GM18499 (cell line): Measurements from ENCODE around the gene GJA8.
"Not testable (repeated sequence)": the region's sequence is repeated elsewhere in the genome, so short reads cannot be mapped to it uniquely, and the experiment has no call there.

Source experiments
- ATAC-seq: cut with Tn5 transposase; IDR thresholded peaks from one replicate; pipeline ENCODE4 v1.9.1; 2021; ENCODE audit warnings: moderate number of reproducible peaks; ENCODE audit not compliant: insufficient read depth, unreplicated experiment

The GJA8 gene

DNA sequence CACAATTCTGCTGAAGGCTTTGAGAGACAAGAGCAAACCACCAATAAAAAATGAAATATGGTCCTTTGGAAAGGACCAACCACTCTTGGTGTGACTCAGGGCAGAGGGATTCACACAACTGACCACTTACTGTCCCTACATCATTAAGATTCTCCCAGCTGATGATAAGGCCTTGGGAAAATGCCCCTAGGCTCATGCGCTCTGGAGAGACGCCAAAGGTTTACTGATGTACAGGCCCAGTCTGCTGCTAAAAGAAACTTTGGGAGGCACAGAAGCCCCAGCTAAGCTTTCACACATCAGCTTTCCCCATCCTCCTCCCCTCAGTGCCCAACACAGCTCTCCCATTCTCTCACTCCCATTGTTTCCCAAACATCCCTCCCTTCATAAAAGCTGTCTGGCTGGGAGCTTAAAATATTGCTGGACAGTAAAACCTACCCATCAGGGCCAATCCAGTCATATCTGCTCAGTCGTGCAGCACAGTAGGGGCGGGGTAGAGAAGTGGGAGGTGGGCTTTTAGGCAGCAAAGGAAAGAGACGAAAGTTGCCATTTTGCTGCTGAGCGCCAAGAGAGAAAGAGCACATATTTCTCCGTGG lies at the start of gene GJA8:
Gene GJA8 (plus strand): TSS at position 543 of the 593 bp plus-strand sequence. CDS start 5,161 bp downstream, outside the sequence.
- ATAC-seq, result no peak

DNA sequence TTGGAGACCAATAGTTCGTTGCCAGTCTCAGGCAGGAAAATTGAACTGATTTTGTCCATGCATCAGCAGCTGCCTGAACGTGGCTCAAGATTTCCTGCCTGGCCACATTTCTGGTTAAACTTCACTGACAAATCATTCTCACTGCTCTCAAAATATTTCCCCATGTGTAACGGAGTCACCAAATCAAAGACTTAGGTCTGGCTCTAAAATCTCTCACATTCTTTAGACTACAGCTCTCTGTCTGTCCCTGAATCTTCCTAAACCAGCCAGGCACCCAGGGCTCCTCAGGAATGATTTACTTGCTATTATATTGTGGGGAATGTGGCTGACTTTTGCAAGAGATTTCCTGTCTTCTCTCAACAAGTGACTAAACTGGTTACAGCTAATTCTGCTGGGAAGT lies 49.2 kb upstream of the GJA8 start:
- ATAC-seq, result no peak

DNA sequence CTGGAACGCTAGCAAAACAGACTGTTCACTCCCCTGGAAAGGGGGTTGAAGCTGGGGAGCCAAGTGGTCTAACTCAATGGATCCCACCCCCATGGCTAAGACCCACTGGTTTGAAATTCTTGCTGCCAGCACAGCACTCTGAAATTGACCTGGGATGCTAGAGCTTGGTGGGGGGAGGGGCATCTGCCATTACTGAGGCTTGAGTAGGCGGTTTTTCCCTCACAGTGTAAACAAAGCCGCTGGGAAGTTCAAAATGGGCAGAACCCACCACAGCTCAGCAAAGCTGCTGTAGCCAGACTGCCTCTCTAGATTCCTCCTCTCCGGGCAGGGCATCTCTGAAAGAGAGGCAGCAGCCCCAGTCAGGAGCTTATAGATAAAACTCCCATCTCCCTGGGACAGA lies 47.6 kb upstream of the GJA8 start:
- not testable (repeated sequence) for ATAC-seq

DNA sequence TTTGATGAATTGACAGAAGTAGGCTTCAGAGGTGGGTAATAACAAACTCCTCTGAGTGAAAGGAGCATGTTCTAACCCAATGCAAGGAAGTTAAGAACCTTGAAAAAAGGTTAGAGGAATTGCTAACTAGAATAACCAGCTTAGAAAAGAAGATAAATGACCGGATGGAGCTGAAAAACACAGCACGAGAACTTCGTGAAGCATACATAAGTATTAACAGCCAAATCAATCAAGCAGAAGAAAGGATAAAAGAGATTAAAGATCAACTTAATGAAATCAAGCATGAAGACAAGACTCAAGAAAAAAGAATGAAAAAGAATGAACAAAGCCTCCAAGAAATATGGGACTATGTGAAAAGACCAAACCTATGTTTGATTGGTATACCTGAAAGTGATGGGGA lies 46.6 kb upstream of the GJA8 start:
- ATAC-seq, result not testable (repeated sequence)

DNA sequence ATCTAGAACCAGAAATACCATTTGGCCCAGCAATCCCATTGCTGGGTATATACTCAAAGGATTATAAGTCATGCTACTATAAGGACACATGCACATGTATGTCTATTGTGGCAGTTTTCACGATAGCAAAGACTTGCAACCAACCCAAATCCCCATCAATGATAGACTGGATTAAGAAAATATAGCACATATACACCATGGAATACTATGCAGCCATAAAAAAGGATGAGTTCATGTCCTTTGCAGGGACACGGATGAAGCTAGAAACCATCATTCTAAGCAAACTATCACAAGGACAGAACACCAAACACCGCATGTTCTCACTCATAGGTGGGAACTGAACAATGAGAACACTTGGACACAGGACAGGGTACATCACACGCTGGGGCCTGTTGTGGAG lies 35.4 kb upstream of the GJA8 start:
- ATAC-seq, result not testable (repeated sequence)

DNA sequence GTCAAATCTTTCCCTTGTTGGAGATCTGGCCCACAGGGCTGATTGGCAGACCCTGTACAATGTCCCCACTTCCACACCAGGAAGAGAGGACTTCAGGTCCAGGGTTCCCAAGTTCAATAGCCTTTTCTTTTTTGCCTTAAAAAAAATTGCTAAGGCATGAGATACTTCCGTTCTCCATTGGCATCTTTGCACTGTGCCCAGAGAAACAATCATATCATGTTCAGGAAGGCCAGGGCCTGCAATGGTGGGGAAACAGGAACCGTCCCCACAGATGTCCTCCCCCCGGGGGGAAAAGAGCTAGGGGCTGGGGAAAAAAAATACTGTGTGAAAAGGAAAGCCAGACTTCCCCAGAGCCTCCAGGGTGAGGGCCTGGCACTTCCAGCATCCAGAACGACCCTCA lies 24.6 kb upstream of the GJA8 start:
- ATAC-seq, result no peak

DNA sequence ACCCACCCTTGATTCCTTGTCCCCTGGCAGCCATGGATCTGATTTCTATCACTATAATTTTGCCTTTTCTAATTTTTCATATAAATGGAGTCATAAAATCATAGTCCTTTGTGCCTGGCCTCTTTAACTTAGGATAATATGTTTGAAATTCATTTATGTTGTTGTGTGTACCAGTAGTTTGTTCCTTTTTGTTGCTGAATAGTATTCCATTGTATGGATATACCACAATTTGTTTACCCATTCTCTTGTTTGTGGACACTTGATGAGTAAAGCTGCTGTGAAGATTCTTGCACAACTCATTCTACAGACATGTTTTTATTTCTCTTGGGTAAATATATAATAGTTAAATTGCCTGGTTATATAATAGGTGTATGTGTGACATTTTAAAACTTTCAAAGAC lies 22.7 kb upstream of the GJA8 start:
- ATAC-seq, result no peak

DNA sequence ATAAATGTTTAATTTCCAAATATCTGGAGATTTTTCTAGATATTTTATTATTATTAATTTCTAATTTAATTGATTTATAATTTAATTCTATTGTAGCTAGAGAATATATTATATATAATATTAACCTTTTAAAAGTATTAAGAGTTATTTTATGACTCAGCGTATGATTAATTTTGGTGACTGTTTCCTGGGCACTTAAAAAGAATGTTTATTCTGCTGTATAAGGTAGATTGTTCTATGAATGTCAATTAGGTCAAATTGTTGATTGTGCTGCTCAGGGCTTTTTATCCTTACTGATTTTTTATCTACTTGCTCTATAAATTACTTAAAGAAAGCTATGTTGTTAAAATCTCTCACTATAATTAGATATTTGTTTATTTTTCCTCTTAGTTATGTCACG lies 20.1 kb upstream of the GJA8 start:
- ATAC-seq, result no peak

DNA sequence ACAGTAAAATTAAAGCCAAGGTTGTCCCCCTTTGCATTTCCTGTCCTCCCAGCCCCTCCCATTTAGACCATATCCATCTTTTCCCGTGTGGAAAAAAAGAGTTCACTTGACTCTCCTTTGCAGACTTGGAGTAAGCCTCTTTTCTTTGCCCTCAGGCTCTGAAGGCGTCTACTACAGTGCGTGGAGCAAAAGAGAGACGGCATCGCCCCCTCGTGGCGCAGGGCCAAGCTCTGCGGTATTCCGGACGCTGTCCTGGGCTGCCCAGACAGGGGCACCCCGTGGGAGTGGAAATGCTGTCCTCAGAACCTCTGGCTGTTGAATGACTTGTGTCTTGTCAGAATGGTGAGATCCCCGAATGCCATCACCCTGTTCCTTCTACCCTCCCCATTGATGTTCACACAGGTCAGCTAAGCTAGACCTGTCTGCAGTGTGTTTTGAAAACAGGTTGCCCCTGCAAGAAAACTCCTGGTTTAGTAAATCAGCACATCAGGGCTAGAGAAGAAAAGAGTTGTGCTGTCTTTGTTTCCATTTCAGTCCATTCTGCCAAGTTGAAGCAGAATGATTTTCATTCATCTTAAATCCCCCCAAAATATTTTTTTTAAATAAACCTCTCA lies 12.3 kb upstream of the GJA8 start:
- ATAC-seq, result no peak

DNA sequence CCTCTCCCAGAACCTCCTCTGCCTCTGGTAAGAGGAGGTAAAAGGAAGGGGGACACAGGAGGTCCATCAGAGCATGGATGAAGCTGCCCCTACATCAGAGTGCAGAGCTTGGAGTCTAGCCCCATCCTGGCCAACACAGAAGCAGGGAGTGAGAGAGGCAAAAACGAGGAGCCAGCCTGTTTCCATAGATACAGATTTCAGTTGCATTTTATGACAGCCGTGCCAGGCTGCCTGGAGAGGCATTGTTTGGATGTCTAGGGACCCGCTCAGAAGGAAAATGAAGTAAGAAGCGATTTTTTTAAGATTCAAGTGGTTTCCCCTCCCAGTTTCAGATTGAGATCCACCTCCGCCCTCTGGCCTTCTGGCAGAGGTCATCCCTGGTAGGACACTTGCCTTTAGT lies 11.5 kb upstream of the GJA8 start:
- no peak for ATAC-seq

DNA sequence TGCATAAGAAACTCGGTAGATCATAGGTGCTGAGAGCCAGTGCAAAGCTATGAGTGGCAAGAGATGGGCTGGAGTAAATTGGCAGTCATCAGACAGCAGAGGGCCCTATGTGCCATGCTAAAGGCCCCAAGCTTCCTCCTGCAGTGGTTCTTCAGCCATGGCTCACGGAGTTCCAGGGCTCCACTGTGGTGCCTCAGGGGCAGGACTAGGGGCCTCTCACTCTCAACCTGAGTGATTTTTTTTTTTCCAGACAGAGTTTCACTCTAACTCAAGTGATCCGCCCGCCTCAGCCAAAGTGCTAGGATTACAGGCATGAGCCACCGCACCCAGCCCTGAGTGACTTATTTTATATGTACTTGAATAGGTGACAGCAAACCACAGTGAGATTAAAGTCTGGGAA lies 10.4 kb upstream of the GJA8 start:
- no peak for ATAC-seq

DNA sequence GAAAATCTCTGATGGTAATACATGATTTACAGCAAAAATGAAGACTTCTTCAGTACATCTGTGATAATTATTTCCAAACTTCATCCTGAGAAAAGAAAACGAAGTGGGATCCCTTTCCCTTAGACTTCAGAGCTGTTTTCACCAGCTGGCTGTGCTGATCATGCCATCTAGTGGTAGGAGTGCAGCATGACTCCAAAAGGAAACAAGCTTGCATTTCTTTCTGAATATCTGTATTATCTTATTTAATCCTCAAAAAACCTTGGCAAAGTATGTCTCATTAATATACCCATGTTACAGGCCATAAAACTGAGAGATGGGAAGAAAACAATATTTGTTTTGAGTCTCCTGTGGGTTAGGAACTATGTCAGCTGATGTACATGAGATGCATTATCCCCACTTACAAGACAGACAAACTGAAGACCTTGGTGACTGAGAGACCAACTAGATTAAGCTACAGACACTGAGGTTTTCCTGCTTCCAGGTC lies 9.8 kb upstream of the GJA8 start:
- ATAC-seq, result no peak

DNA sequence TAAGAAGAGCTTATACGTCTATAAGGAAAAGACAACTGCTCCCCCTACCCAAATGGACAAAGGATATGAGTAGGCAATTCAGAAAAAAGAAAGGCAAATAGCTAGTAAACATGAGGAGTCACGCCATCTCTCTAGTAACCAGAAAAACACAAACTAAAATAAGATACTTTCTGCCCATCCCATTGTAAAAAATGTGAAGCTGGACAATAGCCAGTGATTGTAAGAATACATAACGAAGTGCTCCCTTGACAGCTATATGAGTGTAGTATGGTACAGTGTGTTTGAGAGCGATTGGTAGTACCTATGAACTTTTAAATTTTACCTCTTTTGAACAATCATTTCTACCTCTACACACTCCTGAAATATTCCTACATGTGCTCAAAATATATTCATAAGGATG lies 7.5 kb upstream of the GJA8 start:
- no peak for ATAC-seq

DNA sequence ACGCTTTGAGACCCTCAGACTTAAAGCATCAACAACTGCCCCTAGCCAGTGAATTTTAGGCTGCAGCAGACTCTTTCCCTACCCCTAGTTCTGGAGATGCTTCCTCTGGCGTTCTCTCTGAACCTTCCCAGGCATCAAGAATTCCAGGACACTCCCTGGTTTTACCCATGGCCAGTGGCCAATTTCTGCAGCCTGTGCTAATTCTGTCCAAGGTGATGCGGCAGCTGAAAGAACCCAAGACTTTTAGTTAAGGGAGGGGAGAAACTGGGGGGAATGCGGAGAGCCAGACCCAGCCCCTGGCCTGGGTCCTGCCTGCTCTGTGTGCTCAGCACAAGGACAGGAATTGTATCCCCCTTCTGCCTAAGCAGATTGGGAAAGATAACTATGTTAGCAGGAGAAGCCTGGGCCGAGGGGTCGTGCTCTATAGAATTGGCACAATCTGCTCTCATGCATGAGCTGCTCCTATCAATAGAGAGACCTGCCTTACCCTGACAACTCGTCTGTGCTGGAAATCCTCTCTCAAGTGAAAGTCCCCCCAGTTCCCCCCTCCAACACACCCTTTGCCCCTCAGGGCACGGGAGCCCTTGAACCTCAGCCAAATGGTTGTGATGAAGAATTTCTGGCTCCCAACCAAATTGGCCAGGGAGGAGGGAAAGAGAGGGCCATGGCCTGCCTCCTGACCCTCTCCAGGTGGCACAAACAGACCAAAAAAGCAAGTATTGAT lies 5.4 kb upstream of the GJA8 start:
- ATAC-seq, result no peak

DNA sequence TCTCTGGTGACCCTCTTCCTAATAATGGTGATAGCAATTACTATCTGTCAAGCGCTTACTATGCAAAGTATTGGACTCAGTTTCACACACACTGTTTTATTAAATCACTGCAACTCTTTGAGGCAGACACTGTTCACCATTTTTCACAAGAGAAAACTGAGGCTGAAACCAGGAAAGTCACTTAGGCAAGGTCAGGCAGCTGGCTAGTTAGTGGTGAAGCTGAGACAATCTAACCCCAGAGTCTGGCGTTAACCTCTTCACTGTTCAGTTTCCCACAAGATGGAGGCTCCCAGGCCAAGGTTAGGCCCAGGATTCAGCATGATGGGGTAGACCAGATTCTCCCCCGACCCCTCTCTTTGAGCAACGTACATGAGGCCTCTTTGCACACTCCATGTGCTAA lies 4.8 kb upstream of the GJA8 start:
- no peak for ATAC-seq

DNA sequence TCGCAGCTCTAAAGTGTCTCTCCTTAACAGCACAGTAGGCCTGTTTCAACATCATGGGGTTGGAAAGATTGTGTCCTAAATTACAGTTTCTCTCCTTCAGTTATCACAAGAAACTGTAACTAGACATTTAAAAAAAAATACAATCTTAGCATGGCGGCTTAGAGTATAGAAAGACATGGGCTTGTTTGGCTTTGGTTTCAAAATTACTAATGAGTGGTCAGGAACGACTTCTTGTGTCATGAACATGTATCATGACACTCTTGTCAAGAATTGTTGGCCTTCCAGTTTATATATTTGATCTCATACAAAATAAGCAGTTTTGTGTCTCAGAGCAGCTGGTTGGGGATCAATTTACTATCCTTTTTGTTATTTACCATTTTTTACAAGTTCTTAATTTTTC lies 2.1 kb downstream of the GJA8 start:
- ATAC-seq, result no peak

DNA sequence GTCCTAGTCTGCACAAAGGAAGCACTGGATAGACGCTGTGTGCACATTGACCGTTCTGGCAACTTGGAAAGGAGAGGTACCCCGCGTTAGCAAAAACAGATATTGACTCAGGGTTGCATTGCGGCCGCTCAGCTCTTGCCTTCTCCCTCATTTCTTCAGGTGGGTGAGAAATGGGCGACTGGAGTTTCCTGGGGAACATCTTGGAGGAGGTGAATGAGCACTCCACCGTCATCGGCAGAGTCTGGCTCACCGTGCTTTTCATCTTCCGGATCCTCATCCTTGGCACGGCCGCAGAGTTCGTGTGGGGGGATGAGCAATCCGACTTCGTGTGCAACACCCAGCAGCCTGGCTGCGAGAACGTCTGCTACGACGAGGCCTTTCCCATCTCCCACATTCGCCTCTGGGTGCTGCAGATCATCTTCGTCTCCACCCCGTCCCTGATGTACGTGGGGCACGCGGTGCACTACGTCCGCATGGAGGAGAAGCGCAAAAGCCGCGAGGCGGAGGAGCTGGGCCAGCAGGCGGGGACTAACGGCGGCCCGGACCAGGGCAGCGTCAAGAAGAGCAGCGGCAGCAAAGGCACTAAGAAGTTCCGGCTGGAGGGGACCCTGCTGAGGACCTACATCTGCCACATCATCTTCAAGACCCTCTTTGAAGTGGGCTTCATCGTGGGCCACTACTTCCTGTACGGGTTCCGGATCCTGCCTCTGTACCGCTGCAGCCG lies 5.4 kb downstream of the GJA8 start:
- no peak for ATAC-seq

DNA sequence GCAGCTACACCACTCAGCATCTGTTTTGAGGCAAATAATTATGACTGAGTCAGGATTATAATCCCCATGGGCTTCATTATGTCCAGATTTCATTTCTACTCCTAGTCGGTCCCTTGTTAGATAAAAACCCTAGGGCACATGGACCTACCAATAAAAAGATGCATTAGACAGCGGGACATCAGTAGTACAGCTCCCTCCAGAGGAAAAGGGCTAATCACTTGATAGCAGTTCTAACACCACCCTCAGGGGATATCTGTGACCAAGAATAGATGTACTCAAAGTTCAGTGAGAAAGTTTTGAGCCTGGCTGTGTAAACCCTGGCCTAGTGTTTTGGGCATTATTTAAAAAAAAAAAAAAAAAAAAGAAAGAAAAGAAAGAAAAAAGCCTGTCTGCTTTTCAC lies 10.0 kb downstream of the GJA8 start:
- no peak for ATAC-seq

DNA sequence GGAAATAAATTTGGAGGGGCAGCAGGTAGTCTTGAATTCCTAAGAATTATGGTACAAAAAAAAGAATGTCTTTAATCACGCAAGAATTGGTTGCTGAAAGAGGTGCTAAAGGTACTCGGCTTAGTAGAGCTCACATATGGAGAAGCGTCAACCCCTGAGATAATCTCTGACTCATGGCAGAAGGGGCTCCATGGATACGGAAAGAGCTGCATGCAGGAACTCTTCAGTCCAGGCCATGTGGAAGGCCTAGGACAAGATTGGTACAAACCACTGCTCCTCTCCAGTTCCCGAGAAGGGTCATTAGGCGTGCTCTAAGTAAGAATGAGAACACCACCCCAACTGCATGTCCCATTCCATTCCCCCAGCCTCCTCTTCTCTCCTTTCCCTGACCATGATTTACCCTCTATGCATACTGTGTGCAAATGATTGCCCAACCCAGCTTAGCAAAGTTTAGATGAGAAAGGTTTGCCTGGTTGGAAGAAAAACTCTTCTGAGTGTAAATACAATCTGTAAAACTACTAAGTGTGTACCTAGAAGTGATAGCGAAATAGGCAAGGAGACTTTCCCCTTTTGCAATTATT lies 10.9 kb downstream of the GJA8 start:
- no peak for ATAC-seq

DNA sequence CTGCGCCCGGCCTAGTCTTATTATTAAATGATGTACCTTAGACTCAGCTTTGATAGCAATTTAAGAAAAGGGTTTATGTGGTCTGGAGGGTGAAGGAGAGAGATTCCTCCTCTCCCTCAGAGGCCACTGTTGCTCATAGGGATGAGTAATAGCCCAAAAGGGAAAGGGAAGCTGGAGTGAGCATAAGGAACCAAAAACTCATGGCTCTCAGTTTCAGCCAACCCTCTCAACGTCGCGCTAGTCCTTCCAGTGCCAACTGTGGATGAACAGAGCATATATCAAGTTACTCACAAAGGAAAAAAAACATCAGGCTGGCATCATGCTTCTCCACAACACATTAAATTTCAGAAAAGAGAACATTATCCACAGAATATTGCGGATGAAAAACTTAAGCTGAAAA lies 17.3 kb downstream of the GJA8 start:
- ATAC-seq, result no peak

DNA sequence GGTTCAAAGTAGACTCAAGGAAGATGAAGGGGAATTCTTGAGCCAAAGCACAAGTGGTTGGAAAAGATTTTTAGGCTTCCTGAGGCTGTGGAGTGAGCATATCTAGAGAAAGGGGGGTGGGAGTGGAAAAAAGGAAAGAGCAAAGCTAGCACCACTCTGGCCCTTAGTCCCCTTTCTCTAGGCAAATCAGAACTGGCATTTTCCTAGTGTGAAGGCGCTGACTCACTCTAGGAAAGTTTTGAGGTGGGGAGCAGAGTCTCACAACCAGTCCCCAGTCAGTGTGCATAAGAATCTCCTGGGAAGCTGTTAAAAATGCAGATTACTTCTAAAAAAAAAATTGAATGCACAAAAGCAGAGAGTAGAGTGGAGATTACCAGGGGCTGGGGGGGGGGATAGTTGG lies 22.2 kb downstream of the GJA8 start:
- no peak for ATAC-seq
